Activated CD4-positive, alpha-beta T cell treated with anti-CD3 and anti-CD28 coated beads, Interleukin-2, amount 50 U/mL, for 1 hour (primary cell): ENCODE results near the gene YPEL1.
"Not testable (repeated sequence)": the region's sequence is repeated elsewhere in the genome, so short reads cannot be mapped to it uniquely, and the experiment has no call there.

Experiments used
- DNase-seq: peaks from one replicate; pipeline ENCODE4 v3.0.0-alpha.2; 2020

YPEL1 gene

DNA sequence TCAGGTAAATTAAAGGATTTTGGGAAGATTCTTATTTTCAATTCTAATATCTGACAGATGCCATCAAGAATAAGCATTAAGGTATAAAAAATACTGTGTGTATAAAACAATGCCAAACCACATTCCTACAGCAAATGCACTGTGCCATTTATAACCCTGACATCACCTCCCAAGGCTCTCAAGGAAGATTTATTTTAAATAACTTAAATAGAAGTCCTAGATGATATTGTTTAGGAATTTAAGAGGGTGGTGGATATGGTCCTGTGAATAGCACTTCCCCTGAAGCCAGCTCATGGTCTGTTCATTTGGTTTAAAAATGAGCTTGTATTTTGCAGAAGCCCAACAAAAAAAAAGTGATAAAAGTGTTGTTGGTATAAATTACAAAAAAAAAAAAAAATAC is 37.7 kb downstream of the YPEL1 start:
- DNase-seq, result no peak

DNA sequence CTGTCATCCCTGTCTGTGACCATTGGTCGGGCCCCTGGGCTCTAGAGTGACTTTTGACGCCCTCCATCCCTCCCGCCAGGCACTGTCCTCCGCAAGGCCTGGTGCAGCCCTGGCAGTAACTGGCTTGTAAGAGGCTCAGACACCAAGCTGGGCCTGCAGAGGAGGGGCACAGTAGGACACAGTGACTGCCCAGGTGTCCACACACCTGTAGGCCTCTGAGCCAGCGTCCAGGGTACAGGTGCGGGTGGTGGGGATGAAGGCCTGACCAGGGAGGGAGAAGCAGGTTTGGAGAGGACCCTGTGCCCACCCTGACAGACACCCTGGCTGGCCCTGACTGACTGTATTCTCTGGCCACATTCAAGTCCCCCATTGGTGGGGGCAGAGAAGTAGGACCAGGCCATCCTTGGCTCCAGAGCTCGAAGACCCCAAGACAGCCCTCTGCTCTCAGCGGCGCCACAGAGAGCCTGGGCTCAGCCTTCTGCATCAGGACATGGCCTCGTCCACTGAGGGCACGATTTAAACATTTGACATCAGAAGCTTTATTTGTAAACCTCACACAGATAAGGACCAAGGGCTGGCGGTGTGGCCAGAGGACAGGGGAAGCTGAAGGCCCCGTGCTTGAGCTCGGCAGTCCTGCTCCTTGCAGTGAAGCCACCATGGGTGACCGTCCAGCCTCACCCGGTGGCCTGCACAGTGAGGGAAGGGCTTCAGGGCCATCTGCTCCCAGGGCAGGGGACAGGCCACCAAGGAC is 38.4 kb downstream of the YPEL1 start:
- no peak for DNase-seq

DNA sequence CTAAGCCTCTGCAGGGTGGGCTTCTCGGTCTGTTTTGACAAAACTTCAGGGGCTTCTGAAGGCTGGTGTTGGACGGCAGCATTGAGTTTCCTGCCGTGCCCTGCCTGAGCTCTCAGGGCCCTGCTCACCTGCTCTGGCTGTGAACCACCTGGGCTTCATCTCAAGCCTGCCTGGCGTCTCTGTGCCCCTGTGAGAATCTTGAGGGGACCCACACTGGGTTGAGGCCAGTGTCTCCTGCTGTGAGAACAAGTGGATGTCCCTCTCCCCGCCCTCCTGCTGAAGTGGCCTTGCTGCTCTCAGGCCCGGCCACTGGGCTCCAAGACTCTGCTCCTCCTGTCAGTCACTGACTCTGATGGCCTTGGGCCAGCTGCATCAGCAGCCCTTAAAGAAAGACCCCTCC is 39.5 kb downstream of the YPEL1 start:
- DNase-seq, result no peak

DNA sequence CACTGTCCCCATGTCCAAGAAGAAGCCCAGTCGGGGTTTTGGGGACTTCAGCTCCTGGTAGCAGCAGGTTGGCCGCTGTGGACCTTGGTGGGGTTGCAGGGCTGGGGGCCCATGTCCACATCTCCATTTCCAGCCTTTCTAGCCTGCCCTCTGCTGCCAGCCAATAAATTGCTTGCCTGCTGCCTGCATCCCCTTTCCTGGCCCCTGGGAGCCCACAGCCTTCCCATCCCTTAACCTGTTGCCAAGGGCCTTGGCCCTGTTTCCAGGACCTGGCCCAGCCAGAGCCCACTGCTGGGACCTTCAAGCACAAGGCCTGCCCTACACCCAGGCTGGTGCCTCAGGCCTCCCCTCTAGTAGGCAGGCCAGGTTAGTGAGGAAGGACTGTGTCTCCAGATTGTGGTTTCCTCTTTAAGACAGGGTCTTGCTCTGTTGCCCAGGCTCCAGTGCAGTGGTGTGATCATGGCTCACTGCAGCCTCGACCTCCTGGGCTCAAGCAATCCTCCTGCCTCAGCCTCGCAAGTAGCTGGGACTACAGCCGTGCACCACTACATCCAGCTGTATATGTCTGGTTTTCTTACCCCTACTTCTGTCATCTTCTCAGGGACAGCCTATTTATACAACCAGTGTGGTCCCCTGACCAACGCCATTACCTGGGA is 40.0 kb downstream of the YPEL1 start:
- no peak for DNase-seq

DNA sequence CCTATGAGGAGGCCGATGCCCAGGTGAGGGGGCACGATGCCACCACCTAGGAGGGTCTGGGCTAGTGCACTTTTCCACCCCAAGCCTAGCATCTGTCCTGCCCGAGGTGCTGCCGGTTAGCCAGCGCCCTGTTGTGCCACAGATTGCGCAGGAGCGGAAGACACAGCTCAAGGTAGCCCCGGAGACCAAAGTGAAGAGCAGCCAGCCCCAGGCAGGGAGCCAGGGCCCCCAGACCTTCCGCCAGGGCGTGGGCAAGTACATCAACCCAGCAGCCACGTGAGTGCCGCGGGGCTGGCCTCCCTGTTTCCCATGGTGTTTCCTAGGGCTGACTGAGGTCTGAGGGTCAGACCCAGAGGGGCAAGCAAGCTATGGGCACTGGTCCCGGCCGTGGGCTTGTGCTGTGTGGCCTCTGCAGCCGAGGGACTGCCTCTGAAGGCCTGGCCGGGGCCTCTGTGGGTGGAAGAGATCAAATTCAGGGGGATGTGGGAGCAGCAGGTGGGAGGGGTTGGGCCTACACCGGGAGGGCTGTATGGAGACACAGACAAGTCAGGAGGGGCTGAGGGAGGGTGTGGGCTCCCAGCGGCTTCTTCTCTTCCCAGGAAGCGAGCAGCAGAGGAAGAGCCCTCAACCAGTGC is 40.7 kb downstream of the YPEL1 start:
- DNase-seq, result no peak

DNA sequence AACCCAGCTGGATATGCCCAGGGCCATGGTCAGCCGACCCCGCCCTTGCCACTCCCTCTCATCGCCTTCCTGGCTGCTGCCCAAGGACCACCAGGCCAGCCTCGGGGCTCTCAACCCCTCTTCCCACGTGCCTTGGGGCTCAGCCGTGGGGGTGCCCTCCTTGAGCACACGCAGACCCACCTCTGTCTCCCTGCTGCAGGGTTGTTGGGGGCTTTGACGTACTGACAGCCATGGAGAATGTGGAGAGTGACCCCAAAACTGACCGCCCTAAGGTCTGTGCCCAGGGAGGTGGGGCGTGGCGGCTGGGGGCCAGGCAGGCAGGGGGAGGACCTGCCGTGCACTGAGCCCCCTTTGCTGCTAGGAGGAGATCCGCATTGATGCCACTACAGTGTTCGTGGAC is 41.2 kb downstream of the YPEL1 start:
- DNase-seq, result no peak

DNA sequence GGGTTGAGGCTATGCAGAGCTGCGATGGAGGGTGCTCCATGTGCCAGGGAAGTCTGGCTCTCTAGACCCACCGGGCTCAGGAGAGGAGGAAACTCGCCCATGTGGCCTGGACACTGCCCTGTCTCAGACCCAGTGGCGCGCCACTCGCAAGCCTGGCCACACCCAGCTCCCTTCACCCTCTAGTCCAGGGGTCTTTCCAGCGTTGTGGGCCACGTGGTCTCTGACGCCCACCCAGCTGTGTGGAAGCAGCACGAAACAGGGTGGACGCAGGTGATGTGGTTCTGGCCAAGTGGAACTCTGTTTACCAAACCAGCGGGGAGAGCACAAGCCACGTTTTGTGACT is 41.6 kb downstream of the YPEL1 start:
- DNase-seq, result no peak

DNA sequence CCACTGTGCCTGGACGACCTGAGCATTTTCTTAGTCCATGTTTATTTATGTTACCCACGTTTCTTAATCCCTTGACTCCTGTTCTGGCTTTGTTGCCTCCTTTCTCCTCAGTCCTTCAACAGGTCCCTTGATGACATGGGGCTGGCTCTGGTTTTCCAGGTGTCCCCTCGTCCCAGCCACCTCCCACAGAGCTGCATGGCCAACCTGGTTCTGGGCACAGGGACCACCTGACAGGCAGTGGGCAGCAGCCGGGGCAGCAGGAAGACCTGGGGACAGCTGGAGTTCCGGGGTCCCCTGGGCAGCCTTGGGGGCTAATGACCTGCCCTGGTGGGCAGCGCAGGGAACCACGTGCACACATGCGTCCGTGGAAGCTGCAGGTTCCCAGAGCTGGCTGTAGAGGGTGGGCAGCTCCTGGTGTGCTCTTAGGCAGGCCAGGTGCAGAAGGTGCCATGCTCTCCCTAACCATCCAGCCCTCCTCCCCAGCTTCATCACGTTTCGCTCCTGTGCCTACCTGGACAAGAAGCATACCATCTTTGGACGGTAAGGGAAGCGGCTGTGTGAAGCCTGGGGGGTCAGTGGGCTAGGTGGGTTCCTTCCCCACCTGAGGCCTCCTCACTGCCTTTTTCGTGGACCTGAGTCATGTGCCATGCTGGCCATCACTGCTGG is 42.1 kb downstream of the YPEL1 start:
- no peak for DNase-seq

DNA sequence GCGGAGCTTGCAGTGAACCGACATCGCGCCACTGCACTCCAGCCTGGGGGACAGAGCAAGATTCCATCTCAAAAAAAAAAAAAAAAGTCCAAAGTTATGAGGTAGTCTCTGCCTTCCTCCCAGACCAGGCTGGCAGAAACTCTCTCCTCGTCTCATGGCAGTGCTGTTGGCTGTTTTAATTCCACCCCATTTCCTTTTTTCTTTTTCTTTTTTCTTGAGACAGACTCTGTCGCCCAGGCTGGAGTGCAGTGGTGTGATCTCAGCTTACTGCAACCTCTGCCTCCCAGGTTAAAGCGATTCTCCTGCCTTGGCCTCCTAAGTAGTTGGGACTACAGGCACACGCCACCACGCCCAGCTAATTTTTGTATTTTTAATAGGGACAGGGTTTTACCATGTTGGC is 42.7 kb downstream of the YPEL1 start:
- not testable (repeated sequence) for DNase-seq

DNA sequence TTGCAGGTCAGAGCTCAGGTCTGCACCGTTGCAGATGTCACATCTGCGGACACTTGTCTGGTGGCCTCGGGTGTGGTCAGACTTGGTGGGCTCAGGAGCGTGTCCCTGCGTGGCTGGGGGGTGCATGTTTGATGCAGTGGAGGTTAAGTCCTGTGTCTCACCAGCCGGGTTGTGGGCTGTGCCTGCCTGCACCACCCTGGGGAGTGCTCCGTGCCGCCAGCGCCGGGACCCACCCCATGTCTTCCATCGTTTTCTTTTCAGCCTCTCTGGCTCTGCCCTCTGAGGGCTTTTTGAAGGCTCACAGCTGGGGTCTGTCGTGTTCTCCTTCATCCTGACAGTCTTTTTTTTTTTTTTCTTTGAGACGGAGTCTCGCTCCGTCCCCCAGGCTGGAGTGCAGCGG is 43.8 kb downstream of the YPEL1 start:
- no peak for DNase-seq

DNA sequence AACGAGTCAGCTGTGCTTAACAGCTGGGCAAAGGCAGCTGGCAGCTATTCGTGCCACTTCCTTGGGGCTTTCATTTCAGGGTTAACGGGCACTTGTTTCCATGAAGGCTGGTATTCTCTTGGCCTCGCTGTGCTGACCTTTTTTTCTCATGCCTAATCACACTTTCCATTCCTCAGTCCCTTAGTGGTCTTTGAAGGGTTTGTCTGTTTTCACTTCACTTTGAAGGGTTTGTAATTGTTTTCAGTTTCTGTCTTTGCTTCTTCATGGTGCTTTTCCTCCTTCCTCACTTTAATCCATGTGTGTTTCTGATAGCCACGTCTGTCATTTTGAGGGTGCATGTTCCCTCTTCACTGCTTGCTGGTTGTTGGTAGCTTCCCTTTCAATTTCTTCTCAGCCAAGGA is 45.2 kb downstream of the YPEL1 start:
- DNase-seq, result no peak

DNA sequence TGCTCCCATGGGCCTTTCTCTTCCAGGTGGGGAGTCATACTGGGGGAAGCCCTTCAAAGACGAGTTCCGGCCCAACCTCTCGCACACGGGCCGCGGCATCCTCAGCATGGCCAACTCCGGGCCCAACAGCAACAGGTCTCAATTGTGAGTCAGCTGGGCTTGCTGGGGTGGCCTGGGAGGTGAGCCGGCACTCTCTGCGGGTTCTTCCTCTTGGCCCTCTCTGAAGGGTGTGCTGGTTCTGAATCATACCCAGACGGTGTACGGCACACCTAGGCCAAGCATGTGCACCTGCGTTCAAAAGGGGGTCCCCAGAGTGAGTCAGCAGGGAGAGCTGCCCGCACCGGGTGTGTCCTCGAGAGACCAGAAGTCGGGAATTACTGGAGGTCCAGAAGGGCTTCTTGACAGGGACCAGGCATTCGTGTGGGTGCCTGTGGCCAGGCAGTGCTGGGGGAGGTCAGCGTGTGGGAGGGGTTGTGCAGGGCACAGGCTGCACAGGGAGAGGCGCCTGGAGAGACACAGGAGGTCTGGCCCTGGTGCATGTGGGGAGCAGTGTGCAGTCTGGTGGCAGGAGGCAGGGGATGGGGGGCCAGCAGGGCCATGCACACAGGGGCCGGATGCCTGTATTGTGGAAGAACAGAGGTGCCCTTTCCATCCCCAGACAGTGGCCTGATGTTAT is 46.8 kb downstream of the YPEL1 start:
- no peak for DNase-seq

DNA sequence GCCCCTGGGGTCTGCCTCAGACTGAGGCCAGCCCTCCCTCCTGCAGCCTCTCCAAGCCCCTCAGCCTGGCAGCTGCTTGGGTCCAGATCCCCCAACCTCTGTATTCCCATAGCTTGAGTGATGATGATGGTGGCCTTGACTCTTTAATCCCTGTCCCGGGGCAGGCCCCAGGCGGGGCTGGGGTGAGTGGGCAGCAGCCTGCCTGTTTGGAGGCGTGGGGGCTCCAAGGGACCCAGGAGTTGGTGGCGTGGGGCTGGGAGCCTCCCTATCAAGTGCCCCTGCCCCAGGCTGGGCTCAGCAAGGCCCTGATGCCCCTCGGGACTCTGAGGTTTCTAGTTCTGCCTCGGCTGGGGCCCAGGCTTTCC is 47.3 kb downstream of the YPEL1 start:
- no peak for DNase-seq

DNA sequence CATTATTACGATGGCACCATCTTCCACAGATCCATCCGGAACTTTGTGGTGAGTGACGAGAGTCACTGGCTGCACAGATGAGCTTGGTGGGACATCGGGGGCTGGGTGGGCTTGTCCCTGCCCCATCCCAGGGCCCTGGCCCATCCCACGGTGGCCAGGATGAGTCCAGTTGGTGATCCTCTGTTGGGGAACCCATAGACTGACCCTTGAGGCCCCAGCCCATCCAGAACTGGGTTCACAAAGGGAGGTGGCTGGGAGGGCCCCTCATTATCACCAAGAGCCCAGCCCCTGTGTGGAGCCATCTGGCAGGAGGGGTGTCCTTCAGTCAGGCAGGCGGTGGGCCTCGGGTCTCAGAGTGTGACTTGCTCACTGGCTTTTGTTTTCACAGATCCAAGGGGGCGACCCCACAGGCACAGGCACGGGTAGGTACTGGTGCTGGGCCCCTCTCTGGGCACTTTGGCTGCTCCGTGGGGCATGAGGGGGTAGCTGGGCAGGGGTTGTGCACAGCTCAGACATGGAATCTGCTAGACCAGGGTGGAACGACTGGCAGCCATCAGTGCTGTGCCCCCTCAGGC is 47.8 kb downstream of the YPEL1 start:
- DNase-seq, result no peak

DNA sequence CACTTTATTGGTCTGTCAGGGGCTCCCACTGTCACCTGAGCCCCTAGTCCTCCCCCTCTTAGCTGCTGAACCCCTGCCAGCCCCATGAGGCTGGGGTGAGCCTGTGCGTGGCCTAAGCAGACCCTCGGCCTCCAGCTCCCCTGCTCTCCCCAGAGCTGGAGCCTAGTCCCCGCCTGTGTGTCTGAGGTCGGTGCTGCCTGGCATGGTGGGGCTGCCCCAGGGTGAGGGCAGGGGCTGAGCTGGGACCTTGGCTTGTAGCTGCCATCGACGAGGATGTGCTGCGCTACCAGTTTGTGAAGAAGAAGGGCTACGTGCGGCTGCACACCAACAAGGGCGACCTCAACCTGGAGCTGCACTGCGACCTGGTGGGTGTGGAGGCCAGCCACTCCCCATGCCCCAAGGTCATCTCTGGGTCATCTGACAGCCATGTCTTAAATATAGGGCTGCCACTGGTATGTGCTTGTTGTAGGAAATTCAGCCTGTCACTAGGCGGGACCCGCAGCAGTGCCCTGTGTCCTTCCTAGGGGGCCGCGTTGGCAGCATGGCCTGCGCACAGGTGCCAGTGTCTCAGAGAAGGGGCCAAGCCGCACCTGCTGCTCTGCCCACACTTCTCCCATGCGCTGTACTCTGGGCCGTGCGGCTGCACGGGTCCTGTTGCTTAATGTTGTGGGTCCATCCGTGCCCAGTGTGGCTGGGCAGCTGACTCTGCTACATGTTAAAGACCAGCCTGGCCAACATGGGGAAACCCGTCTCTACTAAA is 48.8 kb downstream of the YPEL1 start:
- DNase-seq, result no peak

DNA sequence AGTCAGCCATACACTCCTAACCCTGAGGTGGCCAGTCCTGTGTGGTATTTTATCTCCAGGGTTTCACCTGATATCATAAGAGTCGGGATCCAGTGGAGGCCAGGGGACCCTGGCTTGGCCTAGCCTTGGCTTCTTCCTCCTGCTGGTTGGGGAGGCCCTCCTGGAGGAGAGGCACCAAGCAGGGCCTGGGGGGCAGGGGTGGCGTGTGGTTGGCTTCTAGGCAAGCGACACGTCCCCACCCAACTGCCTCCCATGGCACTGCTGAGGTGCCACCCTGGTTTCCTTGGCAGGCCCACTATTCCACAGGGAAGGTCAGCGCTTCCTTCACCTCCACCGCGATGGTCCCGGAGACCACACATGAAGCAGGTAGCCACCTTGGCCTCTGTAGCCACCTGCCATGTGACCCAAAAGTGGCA is 49.4 kb downstream of the YPEL1 start:
- DNase-seq, result no peak

DNA sequence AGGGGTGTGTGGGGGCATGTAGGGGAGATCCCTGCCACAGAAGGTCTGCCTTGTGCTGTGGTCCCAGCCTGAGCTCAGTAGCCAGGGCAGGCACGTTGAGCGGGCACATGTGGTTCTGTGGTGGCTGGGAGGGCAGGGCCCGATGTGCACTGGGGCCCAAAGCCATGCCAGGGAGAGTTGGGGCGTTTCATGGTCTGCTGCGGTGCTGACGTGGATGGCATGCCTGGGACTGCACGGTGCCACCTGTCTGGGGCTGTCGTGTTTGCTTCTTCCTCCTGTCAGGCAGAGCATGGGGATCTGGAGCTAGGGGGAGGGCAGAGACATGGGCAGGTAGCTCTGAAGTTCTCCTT is 50.5 kb downstream of the YPEL1 start:
- DNase-seq, result no peak

DNA sequence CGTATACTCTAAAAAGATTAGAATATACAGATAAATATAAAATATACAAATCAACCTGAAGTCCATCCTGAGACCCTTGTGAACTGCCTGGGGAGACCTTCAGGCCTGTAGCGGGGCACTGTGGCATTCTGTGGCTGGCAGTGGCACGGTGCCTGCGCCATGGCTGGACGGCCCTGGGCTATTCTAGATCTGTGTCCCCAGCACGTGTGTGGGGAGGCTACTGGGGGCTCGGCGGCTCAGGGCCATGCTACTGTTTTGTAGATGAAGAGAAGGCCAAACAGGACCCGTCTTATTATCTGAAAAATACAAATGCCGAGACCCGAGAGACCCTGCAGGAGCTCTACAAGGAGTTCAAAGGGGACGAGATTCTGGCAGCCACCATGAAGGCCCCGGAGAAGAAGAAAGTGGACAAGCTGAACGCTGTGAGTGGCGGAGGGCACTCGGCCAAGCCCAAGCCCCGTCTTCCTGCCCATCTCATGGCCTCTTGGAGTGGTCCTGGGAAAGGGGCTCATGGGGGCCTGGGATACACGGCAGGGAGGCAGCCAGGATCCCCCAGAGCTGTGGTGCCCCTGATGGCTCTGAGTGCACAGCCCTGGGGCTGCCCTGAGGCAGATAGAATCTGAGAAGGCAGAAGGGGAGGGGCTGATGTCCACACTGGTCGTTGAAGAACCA is 51.0 kb downstream of the YPEL1 start:
- DNase-seq, result no peak

DNA sequence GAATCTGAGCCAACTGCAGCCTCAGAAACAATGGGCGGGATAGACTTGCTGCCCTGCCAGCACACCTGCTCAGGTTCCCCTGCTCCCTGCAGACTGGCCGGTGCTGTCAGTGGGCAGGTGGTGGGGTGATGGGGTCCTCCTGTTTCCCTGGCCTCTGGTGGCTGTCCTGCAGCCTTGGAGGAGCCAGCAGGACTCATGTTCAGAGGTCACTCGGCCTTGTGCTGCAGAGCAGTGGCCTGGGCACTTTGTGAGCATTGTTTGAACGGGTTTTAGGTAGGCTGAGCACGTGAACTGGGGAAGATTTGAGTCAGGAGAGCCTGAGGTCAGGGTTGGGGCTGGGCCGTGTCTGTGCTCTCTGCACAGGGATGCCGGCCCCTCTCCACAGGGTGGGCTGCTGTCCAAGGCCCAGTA is 52.2 kb downstream of the YPEL1 start:
- no peak for DNase-seq

DNA sequence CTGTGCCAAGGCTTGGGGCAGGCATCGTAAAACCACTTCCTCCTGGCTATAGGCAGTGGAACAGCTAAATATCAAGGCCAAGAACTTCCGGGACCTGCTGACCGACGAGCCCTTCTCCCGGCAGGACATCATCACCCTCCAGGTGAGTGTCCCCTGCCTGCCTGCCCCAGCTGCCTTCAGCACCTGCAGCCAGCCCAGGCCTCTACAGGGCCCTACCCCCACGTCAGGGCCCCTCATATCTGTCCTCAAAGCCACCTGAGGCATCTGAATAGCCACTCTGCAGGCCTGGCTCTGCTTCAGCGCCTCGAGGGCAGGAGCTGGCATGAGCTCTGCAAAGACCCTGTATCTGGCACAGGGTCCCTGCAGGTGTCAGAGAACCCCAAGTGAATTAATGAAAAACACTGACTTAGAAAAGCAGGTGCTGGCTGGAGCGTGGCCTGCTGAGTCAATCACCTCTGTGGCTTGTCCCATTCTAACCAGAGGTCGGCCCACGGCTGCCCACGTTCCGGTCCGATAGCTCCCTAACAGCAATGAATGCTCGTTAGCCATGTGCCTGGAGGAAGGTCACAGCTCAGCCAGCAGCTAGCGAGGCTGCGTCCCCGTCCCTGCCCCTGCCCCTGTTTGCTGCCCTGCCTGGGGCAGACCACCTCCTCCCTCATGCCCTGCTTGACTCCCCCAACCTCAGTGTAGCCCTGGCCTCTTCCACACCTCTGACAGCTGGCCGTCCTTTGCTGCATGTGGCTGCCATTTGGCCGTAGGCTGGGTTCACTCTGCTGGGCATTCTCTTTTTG is 53.0 kb downstream of the YPEL1 start:
- DNase-seq, result no peak
